HG03280 (cell line): ENCODE data around the gene ULK3.
A peak's percentile ranks its signal among the peaks of the same experiment; 100 is the strongest.

ENCODE experiments used
- ATAC-seq: cut with Tn5 transposase; IDR thresholded peaks from one replicate; pipeline ENCODE4 v1.9.1; 2021; ENCODE audit warnings: mild to moderate bottlenecking, moderate library complexity; ENCODE audit not compliant: unreplicated experiment

Gene ULK3

GRCh38 chr15:74800559-74801094 lies 42.3 kb downstream of the ULK3 start:
- no peak for ATAC-seq

GRCh38 chr15:74799856-74800558 lies 42.9 kb downstream of the ULK3 start:
- ATAC-seq: peak; percentile 68

- no peak for ATAC-seq
Measured at GRCh38 chr15:74799255-74799855, 43.6 kb downstream of the ULK3 start.

- no peak for ATAC-seq
Measured at GRCh38 chr15:74798388-74799254, 44.3 kb downstream of the ULK3 start.

GRCh38 chr15:74795966-74796625 lies 46.9 kb downstream of the ULK3 start:
- no peak for ATAC-seq

- no peak for ATAC-seq
Measured at GRCh38 chr15:74794970-74795349, 48.0 kb downstream of the ULK3 start.

GRCh38 chr15:74794248-74794969 lies 48.5 kb downstream of the ULK3 start:
- ATAC-seq: no peak

GRCh38 chr15:74793135-74794028 lies 49.6 kb downstream of the ULK3 start:
- ATAC-seq: no peak

- no peak for ATAC-seq
Measured at GRCh38 chr15:74792227-74793016, 50.5 kb downstream of the ULK3 start.

GRCh38 chr15:74791667-74792066 lies 51.3 kb downstream of the ULK3 start:
- no peak for ATAC-seq

GRCh38 chr15:74791007-74791406 lies 51.9 kb downstream of the ULK3 start:
- ATAC-seq: no peak

- no peak for ATAC-seq
Measured at GRCh38 chr15:74790080-74790916, 52.7 kb downstream of the ULK3 start.

GRCh38 chr15:74789741-74790079 lies 53.2 kb downstream of the ULK3 start:
- no peak for ATAC-seq

GRCh38 chr15:74789171-74789631 lies 53.8 kb downstream of the ULK3 start:
- ATAC-seq: no peak

- ATAC-seq: no peak
Measured at GRCh38 chr15:74788683-74789151, 54.2 kb downstream of the ULK3 start.

- ATAC-seq: no peak
Measured at GRCh38 chr15:74788042-74788682, 54.8 kb downstream of the ULK3 start.
